Urothelium cell line (cell line): Measurements from ENCODE around the gene GTPBP1.

Experiments used
- DNase-seq: peaks from one replicate; pipeline ENCODE4 v3.0.0; 2011; ENCODE audit warnings: low spot score, mixed read lengths
- FAIRE-seq: peaks from 2 replicates; lab custom pipeline; 2011; peaks lifted over from hg19 to GRCh38; lab: Jason Lieb, UNC

GTPBP1 gene

GRCh38 chr22:38705235-38706100 lies at the start of gene GTPBP1:
TSS of gene GTPBP1 (plus strand) at chr22:38705944. CDS start at chr22:38705956, 12 bp downstream.
- DNase-seq (peak; percentile 99), FAIRE-seq (peak; percentile 94)

- DNase-seq (peak; percentile 99), FAIRE-seq (peak; percentile 91)
These were observed 49.3 kb upstream of the GTPBP1 start, which contains the start of the genes CBY1 and FAM227A for GRCh38 chr22:38656256-38657044. TSS of gene CBY1 (plus strand) at chr22:38656638. CDS start at chr22:38668055, 11,417 bp downstream. TSS of gene FAM227A (minus strand) at chr22:38656392. CDS start at chr22:38650168, 6,224 bp downstream.

GRCh38 chr22:38657045-38657909 lies 48.5 kb upstream of the GTPBP1 start:
- no peak for DNase-seq
- peak; percentile 67 for FAIRE-seq

- DNase-seq (no peak), FAIRE-seq (no peak)
These were observed 30.9 kb upstream of the GTPBP1 start for GRCh38 chr22:38674888-38675287.

GRCh38 chr22:38675833-38676232 lies 29.9 kb upstream of the GTPBP1 start:
- no peak for DNase-seq
- no peak for FAIRE-seq

- DNase-seq (peak; percentile 98), FAIRE-seq (peak; percentile 98)
These were observed 24.0 kb upstream of the GTPBP1 start, which contains the start of gene TOMM22 for GRCh38 chr22:38681582-38682335. TSS of gene TOMM22 (plus strand) at chr22:38681957. CDS start at chr22:38681979, 22 bp downstream.

GRCh38 chr22:38684895-38685294 lies 20.8 kb upstream of the GTPBP1 start:
- no peak for FAIRE-seq

GRCh38 chr22:38685761-38686160 lies 20.0 kb upstream of the GTPBP1 start:
- no peak for FAIRE-seq
- no peak for DNase-seq

More at GRCh38 chr22:38684895-38685294, 20.8 kb upstream of the GTPBP1 start:
- DNase-seq = no peak

GRCh38 chr22:38689651-38690050 lies 16.1 kb upstream of the GTPBP1 start:
- DNase-seq (no peak), FAIRE-seq (no peak)

GRCh38 chr22:38694049-38694448 lies 11.7 kb upstream of the GTPBP1 start:
- FAIRE-seq = peak; percentile 37
- no peak for DNase-seq

GRCh38 chr22:38694940-38695339 lies 10.8 kb upstream of the GTPBP1 start:
- FAIRE-seq = no peak
- DNase-seq = no peak

- FAIRE-seq (peak; percentile 32), DNase-seq (peak; percentile 61)
These were observed 8.9 kb upstream of the GTPBP1 start for GRCh38 chr22:38696606-38697424.

- DNase-seq = no peak
- FAIRE-seq = no peak
These were observed 8.2 kb upstream of the GTPBP1 start for GRCh38 chr22:38697425-38698089.

GRCh38 chr22:38698407-38699094 lies 7.2 kb upstream of the GTPBP1 start:
- FAIRE-seq = no peak
- no peak for DNase-seq

GRCh38 chr22:38699143-38699542 lies 6.6 kb upstream of the GTPBP1 start:
- DNase-seq = no peak

GRCh38 chr22:38699784-38700183 lies 6.0 kb upstream of the GTPBP1 start:
- DNase-seq (no peak), FAIRE-seq (no peak)

More at GRCh38 chr22:38699143-38699542, 6.6 kb upstream of the GTPBP1 start:
- no peak for FAIRE-seq

GRCh38 chr22:38700270-38700788 lies 5.4 kb upstream of the GTPBP1 start:
- DNase-seq (peak; percentile 80), FAIRE-seq (no peak)
